Temporal lobe (tissue), 2 donors: Measurements from ENCODE around the gene GPAT3. TPM values are rescaled to one million over a fixed set of nuclear protein-coding genes. Genes with fewer than 3 reads are reported as not detected.

Source experiments
- small RNA-seq: library from RNA; depleted of rRNA; stranded (forward); fragments of <200 nt; gene quantifications from one replicate; pipeline ENCODE3, GENCODE V24; 2014; ENCODE audit warnings: low replicate concordance
- total RNA-seq: library from RNA; depleted of rRNA; stranded (reverse); fragments of >200 nt; gene quantifications from one replicate; pipeline ENCODE4 v1.2.3, GENCODE V29; 2014

Gene GPAT3
- total RNA-seq, 1 donor from 2014 or later, result under 0.01 TPM

Small RNA genes within 50 kb of the gene (small RNA-seq; reads per million reads assigned to genes)
- not detected for gene RF00019

Other genes with a start within 250 kb of the GPAT3 start
- gene HPSE, start 201.3 kb upstream of the GPAT3 start, total RNA-seq, result 0.49 TPM
- gene HELQ, start 80.3 kb upstream of the GPAT3 start, total RNA-seq, result 15.0 TPM
- gene MRPS18C, start 80.0 kb upstream of the GPAT3 start, total RNA-seq, result 23.6 TPM
- gene ABRAXAS1, start 51.0 kb upstream of the GPAT3 start, total RNA-seq, result 3.4 TPM